Occipital lobe (tissue), 2 donors: Measurements from ENCODE around the gene NRCAM. TPM values are rescaled to one million over a fixed set of nuclear protein-coding genes. Genes with fewer than 3 reads are reported as not detected.
"Not testable (repeated sequence)": the region's sequence is repeated elsewhere in the genome, so short reads cannot be mapped to it uniquely, and the experiment has no call there.

ENCODE experiments used
- DNase-seq: peaks from one replicate; lab custom pipeline; 2025; lab: John Stamatoyannopoulos, UW
- total RNA-seq: library from RNA; depleted of rRNA; stranded (reverse); fragments of >200 nt; gene quantifications from one replicate; pipeline ENCODE4 v1.2.3, GENCODE V29; 2014

Gene NRCAM
- 112 TPM for total RNA-seq

GRCh38 chr7:108455998-108456677 is at the start of gene NRCAM:
Gene NRCAM, minus strand, starts transcription at chr7:108456436. Its CDS starts 216,372 bp downstream, at chr7:108240064.
- peak; percentile 67 for DNase-seq

GRCh38 chr7:108504576-108504975 is 48.3 kb upstream of the NRCAM start:
- DNase-seq = not testable (repeated sequence)

DNA sequence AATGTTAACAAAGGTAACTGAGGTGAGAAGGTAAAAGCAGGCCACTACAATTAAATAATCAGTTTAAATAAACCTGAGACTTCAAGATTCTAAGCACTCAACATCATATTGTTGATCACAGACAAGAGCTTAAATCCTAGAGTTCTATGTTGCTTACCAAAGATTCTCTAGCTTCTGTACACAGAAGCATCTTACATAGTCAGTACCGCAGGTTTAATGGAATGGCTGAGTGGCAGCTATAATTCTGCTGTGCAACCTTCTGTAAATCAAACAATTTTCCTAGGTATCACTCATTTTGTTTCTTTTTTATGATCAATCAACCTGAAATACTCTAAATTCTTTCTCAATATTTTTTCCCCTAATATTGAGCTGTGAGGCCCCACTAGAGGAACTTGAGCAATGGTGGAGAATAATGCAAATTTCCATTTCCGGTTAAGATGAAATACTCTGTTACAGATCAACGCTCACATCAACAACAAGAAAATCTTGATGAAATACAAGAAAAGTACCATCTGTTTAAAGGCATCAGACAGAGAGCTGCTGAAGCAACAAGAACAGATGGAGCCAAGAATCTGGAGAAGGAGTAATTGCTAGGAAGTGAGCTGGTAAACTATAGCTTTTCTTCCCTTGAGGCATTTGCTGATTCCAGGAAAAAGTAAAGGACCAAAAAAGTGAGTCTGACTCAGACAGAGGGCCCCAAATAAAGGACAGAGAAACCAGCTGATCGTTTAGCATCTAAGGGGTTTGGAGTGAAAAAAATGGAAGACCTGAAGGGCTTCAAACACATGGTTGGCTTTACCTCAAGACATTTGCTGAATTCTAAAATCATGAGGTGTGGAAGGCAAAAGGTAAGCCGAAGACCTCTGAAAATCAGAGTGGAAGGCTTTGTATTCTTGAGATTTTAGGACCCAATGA is 47.1 kb upstream of the NRCAM start:
- no peak for DNase-seq

DNA sequence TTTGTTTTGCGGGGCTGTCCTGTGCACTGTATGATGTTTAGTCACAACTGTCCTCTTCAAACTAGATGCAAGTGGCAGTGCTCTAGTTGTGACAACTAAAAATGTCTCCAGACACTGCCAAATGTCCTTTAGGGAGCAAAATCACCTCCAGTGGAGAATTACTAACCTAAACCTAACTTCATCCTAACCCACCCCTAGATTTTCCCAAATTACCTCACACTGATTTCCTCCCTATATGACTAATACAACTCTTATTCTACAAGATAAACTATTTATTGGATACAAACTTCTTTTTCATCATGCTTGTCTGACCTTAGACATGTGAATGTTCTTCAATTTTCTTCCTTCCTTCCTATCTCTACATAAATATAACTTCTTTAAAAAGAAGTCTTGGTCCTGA is 43.3 kb upstream of the NRCAM start:
- no peak for DNase-seq

- no peak for DNase-seq
Measured at GRCh38 chr7:108498481-108498880, 42.2 kb upstream of the NRCAM start.

- no peak for DNase-seq
Measured at GRCh38 chr7:108497082-108497725, 41.0 kb upstream of the NRCAM start.

DNA sequence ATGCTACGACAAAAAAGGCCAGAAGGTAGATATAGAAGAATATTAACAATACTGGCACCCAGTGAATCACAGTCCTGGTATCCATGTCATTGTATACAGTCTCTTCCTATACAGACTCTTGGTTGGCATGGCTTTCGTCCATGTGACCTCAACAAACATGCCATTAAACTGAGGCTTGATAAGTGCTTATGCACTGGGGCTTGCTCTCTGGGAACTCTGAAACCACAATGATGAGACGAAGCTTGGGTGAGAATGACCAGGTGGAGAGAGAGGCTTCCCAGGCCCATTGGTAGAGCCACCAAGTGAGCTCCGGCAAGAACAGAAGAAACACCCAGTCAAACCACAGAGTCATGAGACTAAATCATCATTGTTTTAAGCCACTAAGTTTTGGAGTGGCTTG is 36.5 kb upstream of the NRCAM start:
- DNase-seq = no peak

DNA sequence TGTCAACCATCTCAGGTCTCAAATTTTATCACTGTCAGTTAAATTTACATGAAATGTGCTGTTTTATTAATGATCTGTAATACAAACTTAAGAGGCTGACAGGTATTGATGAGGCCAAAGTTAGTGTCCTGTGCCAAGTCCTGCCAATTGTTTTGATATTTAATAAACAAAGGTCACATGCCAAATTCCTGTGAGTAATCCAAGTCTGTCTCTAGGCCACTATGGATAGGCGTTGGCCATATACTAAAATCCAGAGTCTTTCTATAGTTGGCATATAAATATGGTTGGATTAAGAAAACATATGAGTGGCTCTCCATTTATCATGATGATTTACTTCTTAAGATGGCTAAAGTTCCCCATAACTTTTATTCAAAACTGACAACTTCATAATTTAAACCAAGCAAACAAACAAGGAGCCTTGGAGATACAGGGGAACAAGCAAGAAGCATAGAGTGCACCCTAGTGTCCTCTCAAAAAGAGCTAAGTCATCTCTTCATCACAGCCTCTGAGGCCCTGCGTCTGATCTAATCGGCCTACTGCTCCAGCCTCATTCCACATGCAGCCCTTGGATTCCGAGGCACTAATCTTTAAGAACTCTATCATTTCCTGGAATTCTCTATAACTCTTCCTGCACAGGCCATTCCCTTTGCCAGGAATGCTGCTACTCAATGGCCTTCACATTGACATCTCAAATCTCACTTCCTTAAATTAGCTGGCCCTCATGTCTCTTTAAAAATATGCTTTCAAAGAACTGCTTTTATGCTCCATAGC is 32.7 kb upstream of the NRCAM start:
- DNase-seq = no peak

DNA sequence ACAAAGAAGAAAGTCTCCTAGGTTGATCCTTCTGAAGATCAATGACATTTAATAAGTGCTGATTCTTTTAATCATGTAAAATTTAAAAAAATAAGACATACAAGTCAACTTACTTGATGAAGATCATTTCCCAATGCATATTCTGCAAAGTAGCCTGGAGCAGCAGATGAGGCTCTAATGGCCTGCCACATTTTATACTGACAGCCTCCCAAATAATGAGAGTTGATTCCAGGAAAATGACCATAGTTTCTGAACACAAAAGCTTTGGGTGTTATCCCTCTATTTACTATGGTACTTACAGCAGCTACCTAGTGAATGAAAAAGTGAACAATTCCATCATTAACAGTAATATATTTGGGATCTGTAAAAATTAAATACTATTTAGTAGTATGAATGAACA is 31.4 kb upstream of the NRCAM start:
- no peak for DNase-seq

DNA sequence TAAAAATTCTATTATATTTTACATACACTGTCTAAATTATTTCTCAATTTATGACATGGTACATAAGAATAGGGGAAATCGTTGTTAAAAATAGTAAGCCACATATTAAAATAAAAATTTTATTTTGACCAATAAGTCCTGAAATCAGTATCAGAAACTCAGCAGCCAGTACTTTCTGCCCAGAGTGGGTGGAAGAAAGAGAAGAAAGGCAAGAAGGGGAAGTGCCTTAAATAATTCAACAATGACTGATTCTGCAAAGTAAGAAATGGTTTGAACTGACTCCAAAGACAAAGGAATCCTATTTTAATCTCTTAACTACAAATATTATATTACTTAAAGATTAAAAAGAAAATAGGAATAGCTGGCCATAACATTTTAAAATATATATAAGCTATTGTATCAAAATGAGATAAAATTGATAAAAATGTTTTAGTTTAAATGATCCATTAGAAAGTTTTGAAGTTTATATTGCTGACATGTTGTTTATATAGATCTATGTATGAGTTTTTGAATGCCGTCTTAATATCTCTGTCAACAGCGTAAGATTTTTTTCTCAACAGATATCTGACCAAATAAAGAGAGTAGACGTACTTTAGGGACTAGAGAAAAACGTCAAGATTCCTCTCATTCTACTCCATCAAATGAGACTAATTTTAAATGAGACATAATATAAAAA is 30.2 kb upstream of the NRCAM start:
- DNase-seq = no peak

DNA sequence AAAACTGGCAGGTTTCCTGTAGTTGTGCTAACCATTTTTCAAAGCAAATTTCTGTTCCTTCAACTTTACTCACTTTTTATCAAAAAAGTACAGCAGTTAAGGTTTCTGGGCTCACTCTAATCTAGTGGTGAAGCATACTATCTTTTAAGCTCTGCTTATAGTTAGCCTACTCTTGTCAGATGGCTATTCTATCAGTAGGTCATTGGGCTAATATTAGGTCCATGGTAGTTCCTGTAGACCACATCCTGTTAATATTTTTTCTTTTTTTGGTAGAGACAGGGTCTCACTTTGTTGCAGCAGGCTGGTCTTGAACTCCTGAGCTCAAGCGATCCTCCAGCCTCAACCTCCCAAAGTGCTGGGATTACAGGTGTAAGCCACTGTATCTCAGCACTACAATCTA is 27.9 kb upstream of the NRCAM start:
- DNase-seq = no peak

DNA sequence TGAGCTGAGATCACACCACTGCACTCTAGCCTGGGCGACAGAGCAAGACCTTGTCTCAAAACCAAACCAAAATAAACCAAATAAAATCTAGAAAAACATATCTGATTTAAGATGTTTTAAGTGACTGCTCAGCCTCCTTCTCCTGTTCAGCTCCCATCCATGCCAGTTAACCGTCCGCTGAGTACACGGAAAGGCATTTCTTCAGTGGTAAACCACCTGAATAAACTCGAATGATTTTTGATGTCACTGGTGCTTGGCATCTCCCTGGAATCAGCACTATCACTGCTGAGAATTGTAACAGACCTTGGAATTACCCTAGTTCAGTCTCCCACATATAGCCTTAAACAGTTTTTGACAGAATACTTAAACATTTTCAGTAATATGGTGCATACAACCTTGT is 24.1 kb upstream of the NRCAM start:
- DNase-seq = no peak

- DNase-seq = no peak
Measured at GRCh38 chr7:108479751-108480150, 23.5 kb upstream of the NRCAM start.

DNA sequence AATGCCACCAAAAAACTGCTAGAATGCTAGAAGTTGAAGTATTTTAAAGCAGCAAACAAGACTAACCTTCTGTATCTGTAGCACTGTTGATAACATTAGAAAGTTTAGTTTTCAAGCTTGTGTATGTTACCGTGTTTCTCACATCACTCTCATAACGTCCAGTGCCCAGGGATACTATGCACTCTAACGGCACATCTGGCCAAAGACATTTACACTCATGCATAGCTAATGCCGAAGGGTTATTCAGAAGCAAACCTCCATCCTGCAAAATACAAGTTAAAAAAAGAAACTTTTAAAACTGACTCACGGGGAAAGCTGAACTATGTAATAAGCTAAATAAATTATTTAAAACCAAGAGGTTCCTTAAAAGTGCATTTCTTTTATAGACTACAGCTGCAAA is 22.9 kb upstream of the NRCAM start:
- DNase-seq = no peak

- no peak for DNase-seq
Measured at GRCh38 chr7:108468246-108468645, 12.0 kb upstream of the NRCAM start.

DNA sequence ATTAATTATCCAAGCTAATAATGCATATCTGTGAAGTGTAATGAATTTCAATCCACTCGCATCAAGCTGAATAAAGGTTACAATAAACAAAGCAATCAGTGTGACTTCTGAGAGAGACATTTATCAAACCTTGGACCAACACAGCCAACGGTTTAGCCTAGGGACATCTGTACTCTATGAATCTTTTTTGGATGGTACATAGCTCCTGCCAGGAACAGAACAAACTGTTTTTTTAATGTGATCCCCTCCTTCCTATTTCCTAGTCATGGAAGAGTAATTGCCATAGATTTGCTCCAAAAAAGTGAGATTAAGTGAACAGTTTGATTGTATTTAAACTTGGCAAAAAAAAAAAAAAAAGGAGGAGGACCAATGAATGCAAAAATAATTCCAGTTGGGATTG is 11.2 kb upstream of the NRCAM start:
- no peak for DNase-seq

- DNase-seq = not testable (repeated sequence)
Measured at GRCh38 chr7:108466322-108466721, 10.1 kb upstream of the NRCAM start.

DNA sequence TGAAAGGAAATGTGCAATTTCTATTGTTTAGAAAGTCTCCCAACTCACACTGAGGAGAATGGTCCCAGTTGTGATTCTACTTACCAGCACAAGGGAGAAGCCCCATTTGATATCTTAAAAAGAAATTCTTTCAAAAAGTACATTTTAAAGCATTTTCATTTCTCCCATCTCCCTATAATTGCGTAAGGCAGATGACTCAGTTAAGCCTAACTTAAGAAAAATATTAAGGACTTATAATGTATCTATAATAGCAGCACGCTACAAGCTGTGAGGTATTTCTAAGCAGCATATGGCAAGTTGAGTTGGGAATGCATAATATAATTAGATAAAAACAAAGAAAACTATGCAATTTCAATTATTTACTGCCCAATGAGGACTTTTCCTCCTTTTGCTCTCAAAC is 8.5 kb upstream of the NRCAM start:
- DNase-seq = no peak

DNA sequence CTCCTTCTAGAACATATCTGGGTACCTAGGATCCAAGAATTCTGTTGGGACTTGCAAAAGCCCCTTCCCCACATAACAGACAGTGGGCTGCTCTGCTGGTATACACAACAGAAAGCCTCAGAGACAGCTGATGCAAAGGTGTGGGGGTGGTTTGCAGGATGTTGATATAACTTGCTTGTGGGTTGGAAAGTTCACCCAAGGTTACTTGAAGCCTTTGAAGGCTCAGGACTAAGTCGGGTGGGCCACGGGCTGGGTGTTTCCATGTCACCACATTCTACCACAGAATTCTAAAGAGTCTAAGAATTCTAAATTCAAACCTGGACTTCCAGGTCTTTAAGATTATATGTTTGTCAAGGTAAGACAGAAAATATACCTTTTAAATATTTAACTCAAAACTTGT is 7.4 kb upstream of the NRCAM start:
- DNase-seq = no peak

DNA sequence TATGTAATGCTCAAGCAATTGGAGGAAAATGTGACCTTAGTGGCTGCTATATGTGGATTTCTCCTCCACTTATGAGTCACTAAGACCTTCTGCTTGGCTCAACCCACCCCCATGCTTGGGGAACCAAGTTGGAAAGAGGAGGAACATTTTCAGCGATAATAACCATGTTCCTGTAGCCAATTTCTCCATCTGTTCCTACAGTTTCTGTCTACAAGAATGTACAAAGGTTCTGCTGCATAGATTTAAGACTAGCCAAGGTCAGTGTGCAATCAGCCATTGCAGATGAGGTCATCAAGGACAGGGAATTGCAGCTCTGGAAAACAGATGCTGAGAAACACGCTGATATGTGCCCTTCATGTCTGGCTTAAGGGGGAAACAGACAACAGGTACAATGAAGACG is 5.6 kb upstream of the NRCAM start:
- no peak for DNase-seq

DNA sequence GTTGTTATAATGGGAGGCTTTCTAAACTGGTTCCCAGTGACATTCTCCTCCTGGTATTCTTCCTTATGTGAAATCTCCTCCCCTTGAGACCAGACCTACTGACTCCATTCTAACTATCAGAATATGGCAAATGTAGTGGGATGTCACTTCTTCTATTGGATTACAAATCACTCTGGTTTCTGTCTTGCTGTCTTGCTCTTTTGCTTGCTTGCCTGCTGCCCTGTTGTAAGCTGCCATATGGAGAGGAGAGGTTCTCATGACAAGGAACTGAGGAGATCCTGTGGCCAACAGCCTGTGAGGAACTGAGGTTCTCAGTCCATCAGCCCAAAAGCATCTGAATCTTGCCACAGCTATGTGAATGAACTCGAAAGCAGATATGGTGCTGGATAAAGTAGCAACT is 4.7 kb upstream of the NRCAM start:
- no peak for DNase-seq
